ENCODE measurements around the gene MEI4. TPM values are rescaled to one million over a fixed set of nuclear protein-coding genes. Genes with fewer than 3 reads are reported as not detected.
A peak's percentile ranks its signal among the peaks of the same experiment; 100 is the strongest.

MEI4 gene
- total RNA-seq, 1 donor from 2014 or later, result 0.21 TPM

DNA sequence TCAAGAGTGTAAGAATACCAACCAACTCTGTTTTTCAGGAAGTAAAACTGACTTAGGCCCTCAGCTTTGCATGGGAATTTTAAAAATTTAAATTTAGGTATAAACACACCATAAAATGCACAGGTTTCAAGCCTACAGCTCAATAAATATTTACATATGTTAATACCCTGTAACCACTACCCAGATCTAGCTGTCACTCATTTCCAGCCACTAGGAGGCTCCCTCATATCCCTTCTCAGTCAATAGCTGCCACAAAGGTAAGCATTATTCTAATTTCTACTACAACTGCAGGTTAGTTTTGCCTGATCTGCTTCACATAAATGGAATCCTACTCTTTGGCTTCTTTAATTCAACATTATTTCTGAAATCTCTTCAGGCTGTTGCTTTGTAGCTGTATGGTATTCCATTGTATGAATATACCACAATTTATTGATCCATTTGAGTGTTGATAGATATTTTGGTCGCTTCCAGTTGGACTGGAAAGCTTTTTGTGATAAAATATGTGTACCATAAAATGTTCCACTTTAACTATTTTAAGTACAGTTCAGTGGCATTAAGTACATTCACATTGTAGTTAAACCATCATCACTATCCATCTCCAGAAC, 32.5 kb upstream of the MEI4 start:
- Histone ChIP-seq H3K27me3 (ENCODE audit: control insufficient read depth, insufficient read depth, low read length) (no peaks in the 10 kb centered on the region), H3K4me3 (ENCODE audit: low read depth, low read length) (no peak overlapping the region), H3K36me3 (ENCODE audit: control insufficient read depth, insufficient read depth, low read length) (no peaks in the 10 kb centered on the region)
- peak; percentile 39 for TF ChIP-seq CTCF (IDR thresholded peaks at IDR 0.05; ENCODE audit: insufficient read depth, low read length, poor library complexity, severe bottlenecking)
- DNase-seq (ENCODE audit: low read depth), result no peak

DNA sequence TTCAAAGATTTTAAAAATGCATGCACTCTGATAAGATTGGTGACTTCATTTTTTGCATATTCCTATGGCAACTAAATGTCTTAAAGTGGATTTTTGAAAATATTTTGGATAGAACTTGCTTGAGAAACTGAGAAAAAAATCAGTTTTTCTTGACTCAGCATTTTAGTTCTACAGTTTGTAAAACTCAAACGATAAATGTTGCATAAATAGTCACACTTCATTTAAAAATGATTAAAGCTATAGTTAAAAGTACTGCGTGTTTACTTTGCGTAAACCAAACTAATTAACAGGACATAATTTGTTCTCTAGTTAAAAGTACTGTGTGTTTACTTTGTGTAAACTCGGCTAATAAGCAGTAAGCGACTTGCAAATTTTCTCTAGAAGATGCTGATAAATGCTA, 28.3 kb upstream of the MEI4 start:
- DNase-seq (ENCODE audit: low read depth), result no peak
- Histone ChIP-seq H3K27me3 (ENCODE audit: control insufficient read depth, insufficient read depth, low read length) (no peaks in the 10 kb centered on the region), H3K36me3 (ENCODE audit: control insufficient read depth, insufficient read depth, low read length) (no peaks in the 10 kb centered on the region), H3K4me3 (ENCODE audit: low read depth, low read length) (no peak overlapping the region)
- no peak for TF ChIP-seq CTCF (IDR thresholded peaks at IDR 0.05; ENCODE audit: insufficient read depth, low read length, poor library complexity, severe bottlenecking)

DNA sequence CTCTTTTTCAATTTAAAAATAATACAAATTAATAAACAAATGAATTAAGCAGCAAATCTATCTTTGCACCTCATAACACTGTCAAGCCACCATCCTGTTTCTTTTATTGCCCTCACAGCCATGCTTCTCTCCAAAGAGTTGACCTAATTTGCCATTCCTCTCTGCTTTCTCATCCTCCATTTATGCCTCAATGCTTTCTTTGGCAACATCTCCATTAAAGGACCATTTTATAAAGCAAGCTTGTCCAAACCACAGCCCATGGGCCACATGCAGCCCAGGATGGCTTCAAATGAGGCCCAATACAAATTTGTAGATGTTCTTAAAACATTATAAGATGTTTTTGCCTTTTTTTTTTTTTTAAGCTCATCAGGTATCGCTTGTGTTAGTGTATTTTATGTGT, 26.4 kb upstream of the MEI4 start:
- no peak for TF ChIP-seq CTCF (IDR thresholded peaks at IDR 0.05; ENCODE audit: insufficient read depth, low read length, poor library complexity, severe bottlenecking)
- no peaks in the 10 kb centered on the region for H3K27me3 ChIP-seq (ENCODE audit: control insufficient read depth, insufficient read depth, low read length)
- no peak overlapping the region for H3K4me3 ChIP-seq (ENCODE audit: low read depth, low read length)
- H3K36me3 ChIP-seq (ENCODE audit: control insufficient read depth, insufficient read depth, low read length), result no peaks in the 10 kb centered on the region
- DNase-seq (ENCODE audit: low read depth), result no peak

DNA sequence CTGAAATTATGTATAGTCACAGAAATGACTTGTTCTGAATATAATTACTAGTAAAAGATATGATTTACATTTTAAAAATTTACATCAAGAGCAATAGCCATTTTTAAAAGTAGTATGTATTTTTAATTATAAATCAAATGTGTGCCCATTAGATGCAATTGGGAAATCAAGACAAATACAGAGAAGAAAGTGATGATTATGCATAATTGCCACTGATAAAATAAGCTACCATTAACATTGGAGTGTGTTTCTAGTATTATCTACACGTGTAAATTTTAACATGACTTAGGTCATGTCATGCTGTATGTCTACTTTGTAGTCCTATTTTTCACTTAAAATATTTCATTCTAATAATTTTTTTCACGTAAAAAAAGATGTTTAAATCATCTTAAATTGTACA, 22.8 kb upstream of the MEI4 start:
- no peaks in the 10 kb centered on the region for H3K36me3 ChIP-seq (ENCODE audit: control insufficient read depth, insufficient read depth, low read length)
- no peak for DNase-seq (ENCODE audit: low read depth)
- no peak for TF ChIP-seq CTCF (IDR thresholded peaks at IDR 0.05; ENCODE audit: insufficient read depth, low read length, poor library complexity, severe bottlenecking)
- no peak overlapping the region for H3K4me3 ChIP-seq (ENCODE audit: low read depth, low read length)
- H3K27me3 ChIP-seq (ENCODE audit: control insufficient read depth, insufficient read depth, low read length), result no peaks in the 10 kb centered on the region

DNA sequence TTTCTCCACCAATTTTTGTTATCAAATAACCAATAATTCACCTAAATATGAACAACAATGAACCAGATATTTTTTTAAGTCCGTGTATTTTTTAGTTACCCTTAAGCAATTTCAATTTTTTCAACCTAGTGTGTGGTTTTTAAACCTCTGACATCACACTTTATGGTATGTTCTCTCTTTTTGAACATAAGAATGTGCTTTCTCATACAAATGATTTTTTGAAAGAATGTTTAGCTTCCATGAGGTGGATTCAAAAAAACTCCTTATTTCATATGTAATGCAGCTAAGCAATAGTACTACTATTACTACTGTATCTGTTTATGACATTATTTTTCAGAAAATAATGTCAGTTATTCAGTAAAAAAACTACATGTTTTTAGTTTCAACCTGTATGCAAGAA, 19.4 kb upstream of the MEI4 start:
- DNase-seq (ENCODE audit: low read depth), result no peak
- Histone ChIP-seq H3K4me3 (ENCODE audit: low read depth, low read length) (no peak overlapping the region), H3K36me3 (ENCODE audit: control insufficient read depth, insufficient read depth, low read length) (no peaks in the 10 kb centered on the region), H3K27me3 (ENCODE audit: control insufficient read depth, insufficient read depth, low read length) (no peaks in the 10 kb centered on the region)
- TF ChIP-seq CTCF (IDR thresholded peaks at IDR 0.05; ENCODE audit: insufficient read depth, low read length, poor library complexity, severe bottlenecking), result no peak

- Histone ChIP-seq H3K36me3 (ENCODE audit: control insufficient read depth, insufficient read depth, low read length) (no peaks in the 10 kb centered on the region), H3K27me3 (ENCODE audit: control insufficient read depth, insufficient read depth, low read length) (no peaks in the 10 kb centered on the region), H3K4me3 (ENCODE audit: low read depth, low read length) (no peak overlapping the region)
- no peak for DNase-seq (ENCODE audit: low read depth)
- TF ChIP-seq CTCF (IDR thresholded peaks at IDR 0.05; ENCODE audit: insufficient read depth, low read length, poor library complexity, severe bottlenecking), result no peak
Measured at GRCh38 chr6:77633993-77634715, 18.7 kb upstream of the MEI4 start.
